ENCODE measurements around the gene EVI2A.
"Not testable (repeated sequence)": the region's sequence is repeated elsewhere in the genome, so short reads cannot be mapped to it uniquely, and the experiment has no call there.

The EVI2A gene

GRCh38 chr17:31355935-31356334, 34.5 kb upstream of the EVI2A start:
- no peak for DNase-seq (ENCODE audit: low read depth)
- TF ChIP-seq CTCF (conservative IDR thresholded peaks at IDR 0.05; ENCODE audit: control insufficient read depth, insufficient read depth, low read depth, low read length), result no peak
- H3K4me3 ChIP-seq (ENCODE audit: control insufficient read depth, low read depth, low read length), result no peak overlapping the region

GRCh38 chr17:31349454-31349853, 28.0 kb upstream of the EVI2A start:
- DNase-seq (ENCODE audit: low read depth), result no peak
- no peak overlapping the region for H3K4me3 ChIP-seq (ENCODE audit: control insufficient read depth, low read depth, low read length)
- no peak for TF ChIP-seq CTCF (conservative IDR thresholded peaks at IDR 0.05; ENCODE audit: control insufficient read depth, insufficient read depth, low read depth, low read length)

GRCh38 chr17:31345191-31345747, 23.8 kb upstream of the EVI2A start:
- H3K4me3 ChIP-seq (ENCODE audit: control insufficient read depth, low read depth, low read length); DNase-seq (ENCODE audit: low read depth): not testable (repeated sequence)

- no peak overlapping the region for H3K4me3 ChIP-seq (ENCODE audit: control insufficient read depth, low read depth, low read length)
- peak; percentile 80 for DNase-seq (ENCODE audit: low read depth)
- no peak for TF ChIP-seq CTCF (conservative IDR thresholded peaks at IDR 0.05; ENCODE audit: control insufficient read depth, insufficient read depth, low read depth, low read length)
Measured at GRCh38 chr17:31339906-31340661, 18.7 kb upstream of the EVI2A start.

GRCh38 chr17:31329221-31329620, 7.8 kb upstream of the EVI2A start:
- no peak for TF ChIP-seq CTCF (conservative IDR thresholded peaks at IDR 0.05; ENCODE audit: control insufficient read depth, insufficient read depth, low read depth, low read length)
- H3K4me3 ChIP-seq (ENCODE audit: control insufficient read depth, low read depth, low read length), result no peak overlapping the region
- DNase-seq (ENCODE audit: low read depth), result no peak

- peak; percentile 84 for DNase-seq (ENCODE audit: low read depth)
- TF ChIP-seq CTCF (conservative IDR thresholded peaks at IDR 0.05; ENCODE audit: control insufficient read depth, insufficient read depth, low read depth, low read length), result no peak
- no peak overlapping the region for H3K4me3 ChIP-seq (ENCODE audit: control insufficient read depth, low read depth, low read length)
Measured at GRCh38 chr17:31328160-31328535, 6.7 kb upstream of the EVI2A start.

- DNase-seq (ENCODE audit: low read depth), result peak; percentile 93
- no peak for TF ChIP-seq CTCF (conservative IDR thresholded peaks at IDR 0.05; ENCODE audit: control insufficient read depth, insufficient read depth, low read depth, low read length)
- no peak overlapping the region for H3K4me3 ChIP-seq (ENCODE audit: control insufficient read depth, low read depth, low read length)
Measured at GRCh38 chr17:31327534-31328159, 6.2 kb upstream of the EVI2A start.
